HS-5 (cell line): Measurements from ENCODE around the gene TRIM47.

Experiments used
- DNase-seq: peaks from one replicate; pipeline ENCODE4 v3.0.0-alpha.2; 2012; ENCODE audit warnings: low read depth

The TRIM47 gene, protein sequence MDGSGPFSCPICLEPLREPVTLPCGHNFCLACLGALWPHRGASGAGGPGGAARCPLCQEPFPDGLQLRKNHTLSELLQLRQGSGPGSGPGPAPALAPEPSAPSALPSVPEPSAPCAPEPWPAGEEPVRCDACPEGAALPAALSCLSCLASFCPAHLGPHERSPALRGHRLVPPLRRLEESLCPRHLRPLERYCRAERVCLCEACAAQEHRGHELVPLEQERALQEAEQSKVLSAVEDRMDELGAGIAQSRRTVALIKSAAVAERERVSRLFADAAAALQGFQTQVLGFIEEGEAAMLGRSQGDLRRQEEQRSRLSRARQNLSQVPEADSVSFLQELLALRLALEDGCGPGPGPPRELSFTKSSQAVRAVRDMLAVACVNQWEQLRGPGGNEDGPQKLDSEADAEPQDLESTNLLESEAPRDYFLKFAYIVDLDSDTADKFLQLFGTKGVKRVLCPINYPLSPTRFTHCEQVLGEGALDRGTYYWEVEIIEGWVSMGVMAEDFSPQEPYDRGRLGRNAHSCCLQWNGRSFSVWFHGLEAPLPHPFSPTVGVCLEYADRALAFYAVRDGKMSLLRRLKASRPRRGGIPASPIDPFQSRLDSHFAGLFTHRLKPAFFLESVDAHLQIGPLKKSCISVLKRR

DNA sequence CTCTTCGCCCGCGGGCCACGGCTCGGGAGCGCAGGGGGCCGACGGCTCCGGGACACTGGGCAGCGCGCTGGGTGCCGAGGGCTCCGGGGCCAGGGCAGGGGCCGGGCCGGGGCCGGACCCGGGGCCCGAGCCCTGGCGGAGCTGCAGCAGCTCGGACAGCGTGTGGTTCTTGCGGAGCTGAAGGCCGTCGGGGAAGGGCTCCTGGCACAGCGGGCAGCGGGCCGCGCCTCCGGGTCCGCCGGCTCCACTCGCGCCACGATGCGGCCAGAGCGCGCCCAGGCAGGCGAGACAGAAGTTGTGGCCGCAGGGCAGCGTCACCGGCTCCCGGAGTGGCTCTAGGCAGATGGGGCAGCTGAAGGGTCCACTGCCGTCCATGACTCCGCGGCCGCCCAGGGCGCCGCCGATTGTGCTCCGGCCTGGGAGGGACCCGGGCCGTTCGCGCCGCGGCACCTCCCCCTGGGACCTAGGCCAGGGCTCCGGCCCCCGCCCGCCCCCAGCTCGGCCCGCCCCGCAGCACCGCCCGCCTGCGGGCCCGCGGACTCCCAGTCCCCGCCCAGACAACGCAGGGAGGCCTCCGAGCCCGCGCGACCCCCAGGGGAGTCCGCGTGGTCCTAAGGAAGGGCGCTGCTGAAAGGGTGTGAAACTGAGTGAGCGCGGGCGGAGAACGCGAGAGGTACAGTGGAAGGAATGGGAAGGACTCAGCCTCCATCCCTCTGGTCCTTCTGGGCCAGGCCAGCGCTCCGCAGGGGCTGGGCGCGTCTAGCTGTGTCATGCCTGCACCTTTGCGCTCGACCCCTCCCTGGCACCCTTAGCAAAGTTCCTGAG lies at the start of gene TRIM47:
Gene TRIM47, minus strand, starts transcription at position 408 of the 825 bp plus-strand sequence. Its CDS starts 33 bp downstream, at position 375.
- no peak for DNase-seq

DNA sequence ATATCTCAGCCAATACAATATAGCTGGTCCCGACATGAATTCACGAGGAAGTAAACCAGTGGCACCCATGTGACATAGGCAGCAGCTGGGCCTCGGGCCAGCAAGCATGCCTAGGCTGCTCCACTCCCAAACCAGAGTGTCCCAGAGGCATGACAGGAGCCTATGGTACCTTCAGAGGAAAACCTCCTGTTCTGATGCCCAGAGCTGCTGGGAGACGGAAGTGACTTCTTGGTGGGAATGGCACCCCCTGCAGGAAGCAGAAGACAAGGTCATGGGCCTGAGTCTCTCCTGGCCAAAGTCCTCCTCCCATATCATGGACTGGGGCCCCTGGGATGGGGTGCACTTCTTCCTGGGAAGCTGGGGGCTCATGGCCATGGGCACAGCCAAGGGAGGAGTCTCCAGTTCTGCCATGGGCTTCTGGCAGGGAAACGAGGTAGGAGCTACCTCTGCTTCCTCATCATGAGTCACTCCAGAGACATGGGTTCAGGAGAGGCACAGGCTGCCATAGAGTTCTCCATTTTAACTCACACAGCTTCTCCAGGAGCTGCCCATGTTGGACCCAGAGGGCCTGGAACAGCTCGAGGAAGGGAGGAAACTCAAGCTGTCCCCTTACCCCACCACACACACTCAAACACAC lies 49.0 kb upstream of the TRIM47 start:
- DNase-seq, result no peak

DNA sequence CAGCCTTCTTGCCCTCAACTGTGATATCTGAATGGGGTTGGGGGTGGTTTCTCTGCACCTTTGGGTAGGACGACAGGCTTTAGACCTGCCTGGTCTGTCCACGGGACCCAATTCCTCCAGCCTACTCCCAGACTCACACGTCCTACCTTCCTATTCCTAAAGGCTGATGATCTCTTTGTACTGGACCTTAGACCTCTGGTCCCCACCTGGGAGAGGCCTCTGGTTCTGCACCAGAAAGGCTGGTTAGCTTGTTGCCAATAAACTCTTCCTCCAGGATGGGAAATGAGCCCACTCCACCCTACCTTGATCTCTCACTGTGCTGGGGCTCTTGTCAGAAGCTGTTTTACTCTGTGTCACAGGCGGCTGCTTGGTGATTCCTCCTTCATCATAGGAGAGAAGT lies 48.1 kb upstream of the TRIM47 start:
- DNase-seq, result no peak

DNA sequence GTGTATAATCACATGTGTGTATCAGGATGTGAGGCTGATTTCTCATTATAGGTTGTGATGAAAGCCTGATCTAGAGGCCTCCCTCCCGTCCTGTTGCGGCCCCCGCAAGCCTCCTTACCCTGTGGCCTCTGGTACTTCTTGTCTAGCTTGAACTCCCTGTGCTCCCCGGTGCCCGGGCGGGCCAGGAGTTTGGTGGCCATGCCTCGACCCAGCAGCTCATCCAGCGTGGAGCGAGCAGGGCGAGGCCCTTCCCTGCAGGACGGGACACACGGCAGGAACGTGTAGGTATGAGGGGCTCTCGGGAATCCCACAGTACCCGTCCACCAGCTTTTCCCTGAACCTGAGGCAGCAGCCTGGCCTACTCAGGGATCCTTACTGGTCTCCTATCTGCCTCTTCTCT lies 47.5 kb upstream of the TRIM47 start:
- DNase-seq, result no peak

DNA sequence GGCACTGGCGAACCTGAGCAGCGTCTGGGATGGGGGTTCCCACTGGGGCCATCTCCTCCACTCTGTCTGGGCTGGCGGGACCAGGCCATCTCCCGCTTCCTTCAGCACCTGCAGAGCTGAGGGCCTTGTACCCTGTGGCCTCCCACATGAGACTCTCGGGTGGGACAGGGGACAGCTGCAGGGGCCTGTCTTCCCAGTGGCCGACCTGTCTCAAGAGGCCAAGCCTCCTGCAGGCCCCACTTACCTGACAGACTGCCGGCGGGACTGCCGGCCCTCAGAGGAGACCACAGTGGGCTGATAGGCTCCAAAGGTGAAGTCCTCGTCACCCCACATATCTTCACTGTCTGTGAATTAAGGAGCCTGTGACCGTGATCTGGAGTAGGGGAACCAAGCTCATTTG lies 46.7 kb upstream of the TRIM47 start:
- no peak for DNase-seq

DNA sequence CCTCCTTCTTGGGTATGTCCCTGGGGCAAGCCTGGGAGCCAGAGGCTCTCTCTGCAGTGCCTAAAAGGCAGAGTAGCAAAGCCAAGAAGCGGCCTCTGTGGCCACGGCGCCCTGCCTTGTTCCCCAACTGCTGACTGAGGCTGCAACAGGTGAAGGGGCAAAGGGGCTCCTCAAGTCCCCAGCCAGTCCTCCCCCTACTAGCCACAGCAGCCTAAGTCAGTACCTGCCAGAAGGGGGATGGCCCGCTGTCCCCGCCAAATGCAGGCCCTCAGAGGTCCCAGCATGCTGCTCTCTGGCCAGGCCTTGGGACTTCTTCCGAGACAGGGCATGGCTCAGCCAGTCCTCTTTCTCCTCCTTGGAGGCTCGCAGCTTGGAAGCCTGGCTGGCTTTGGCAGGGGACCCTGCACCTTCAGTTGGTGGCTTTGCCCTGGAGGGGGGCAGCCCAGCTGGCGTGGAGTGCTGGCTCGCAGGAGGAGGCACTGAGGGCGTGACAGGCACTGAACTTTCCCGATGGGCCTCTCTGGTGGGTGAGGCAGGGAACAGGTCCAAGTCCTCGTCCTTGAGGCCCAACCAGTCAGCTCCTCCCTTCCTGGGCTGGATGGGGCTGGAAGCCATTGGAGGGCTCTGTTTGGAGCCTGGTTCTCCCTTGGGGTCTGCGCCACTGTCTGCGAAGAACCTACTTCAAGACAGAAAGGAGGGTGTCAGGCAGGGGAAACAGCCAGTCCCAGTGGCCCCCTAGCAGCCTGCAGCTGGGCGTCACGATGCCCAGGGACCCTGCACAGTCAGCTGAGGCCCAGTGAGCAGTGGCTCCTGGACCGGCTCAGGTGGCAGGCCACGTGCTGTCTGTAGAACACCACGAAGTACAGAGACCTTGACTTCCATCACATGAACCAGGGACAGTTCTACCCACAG lies 44.8 kb upstream of the TRIM47 start:
- no peak for DNase-seq

DNA sequence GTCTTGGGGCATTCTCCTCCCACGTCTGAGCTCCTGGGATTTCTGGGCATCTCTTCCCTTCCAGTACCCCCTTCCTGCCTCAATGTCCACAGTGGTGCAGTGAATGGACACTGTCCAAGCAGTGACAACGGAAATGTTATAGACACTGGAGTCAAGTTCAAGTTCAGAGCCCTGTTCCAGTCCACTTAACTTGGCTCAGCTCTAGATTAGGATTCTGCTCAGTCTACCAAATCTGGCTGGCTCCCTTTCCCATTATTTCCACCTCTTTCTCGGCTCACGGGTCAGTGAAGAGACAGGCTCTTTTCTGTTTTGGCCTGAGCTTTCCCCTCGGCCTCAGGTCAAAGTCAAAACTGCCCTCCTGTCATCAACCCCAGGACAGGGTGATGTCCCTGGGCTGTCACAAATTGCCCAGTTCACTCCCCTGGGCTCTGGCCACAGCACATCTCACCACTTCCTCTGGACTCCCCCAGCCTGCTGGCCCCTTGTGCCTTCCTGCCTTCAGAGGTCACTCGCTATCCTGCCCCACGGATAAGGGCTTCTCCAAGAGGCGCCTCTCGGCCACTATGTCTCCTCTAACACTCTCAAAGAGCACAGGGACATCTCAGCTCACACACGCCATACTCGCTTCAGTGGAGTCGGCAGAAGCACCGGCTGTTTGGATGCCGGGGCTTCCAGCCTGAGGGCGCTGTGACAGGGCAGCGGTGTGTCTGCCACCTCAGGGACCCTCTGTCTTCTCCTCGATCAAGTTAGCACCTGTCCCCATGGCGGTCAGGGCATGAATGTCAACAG lies 44.0 kb upstream of the TRIM47 start:
- DNase-seq, result no peak

DNA sequence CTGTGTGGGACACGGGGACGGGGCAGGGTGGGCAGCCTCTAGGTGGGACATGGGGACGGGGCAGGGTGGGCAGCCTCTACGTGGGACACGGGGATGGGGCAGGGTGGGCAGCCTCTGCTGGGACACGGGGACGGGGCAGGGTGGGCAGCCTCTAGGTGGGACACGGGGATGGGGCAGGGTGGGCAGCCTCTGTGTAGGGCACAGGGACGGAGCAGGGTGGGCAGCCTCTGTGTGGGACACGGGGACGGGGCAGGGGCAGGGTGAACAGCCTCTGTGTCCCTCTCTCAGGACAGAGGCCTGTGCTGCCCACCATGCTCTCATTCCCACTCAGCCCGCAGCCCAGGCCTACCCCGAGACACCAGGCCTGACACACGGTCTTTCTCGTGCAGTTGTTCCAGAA lies 43.2 kb upstream of the TRIM47 start:
- no peak for DNase-seq

DNA sequence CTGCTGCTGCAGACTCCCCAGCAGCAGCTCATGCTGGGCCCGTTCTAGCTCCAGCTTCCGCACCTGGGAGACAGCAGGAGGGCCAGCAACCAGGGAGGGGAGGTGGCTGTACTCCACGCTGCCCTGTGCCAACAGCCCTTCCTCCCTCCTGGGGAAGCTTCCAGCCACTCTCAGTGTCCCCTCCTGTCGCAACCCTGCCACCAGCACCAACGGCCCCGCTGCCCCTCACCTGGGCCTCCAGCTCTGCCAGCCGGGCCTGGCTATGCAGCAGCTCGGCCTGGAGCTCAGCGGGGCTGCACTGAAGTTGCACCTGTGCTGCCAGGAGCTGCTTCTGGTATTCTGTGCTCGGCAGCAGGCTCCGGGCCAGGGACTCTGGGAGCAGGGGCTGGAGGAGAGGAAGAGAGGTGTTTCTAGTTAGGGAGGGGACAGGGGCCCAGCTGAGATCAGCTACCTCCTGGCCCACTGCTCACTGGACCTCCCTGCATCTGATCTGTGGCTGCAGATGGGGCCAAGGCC lies 41.7 kb upstream of the TRIM47 start:
- DNase-seq, result no peak

DNA sequence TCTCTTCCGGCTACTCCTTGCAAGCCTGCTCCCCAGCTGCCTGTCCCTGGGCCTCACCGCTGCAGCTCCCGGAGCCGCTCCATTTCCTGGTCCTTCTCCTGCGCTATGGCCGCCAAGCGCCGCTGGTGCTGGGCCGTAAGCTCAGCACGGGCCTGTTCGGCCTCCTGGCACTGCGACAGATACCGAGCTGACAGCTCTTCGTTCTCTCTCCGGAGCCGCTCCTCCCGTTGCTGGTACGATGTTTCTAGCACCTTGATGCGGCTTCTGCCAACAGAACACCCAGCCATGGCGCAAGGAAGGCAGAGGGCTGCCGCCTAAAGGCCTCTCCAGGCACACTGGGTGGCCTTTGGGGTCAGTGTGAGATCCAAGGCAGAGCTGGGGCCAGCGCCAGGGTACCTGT lies 41.2 kb upstream of the TRIM47 start:
- DNase-seq, result no peak

DNA sequence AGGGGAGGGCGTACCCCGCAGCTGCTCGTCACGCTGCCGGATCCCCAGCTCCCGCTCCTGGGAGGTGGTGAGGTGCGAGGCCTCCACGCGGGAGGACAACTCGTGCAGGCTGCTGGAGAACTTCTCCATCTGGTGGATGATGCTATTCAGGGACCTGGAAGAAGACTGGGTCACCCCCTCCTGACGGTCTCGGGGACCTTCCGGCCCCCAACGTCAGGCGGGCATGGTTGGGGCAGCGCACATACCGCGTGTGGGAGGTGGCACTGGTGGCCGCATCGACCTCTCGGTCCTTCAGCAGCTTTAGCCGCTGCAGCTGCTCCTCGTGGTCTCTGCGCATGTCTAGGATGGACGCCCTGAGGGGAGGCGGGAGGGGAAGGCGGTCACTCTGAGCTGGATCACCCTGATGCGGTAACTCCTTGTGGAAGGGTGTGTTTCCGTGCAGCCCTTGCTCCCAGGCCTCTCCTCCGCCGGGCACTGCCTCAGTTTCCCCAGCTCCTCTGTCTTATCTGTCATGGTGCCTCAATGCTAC lies 39.6 kb upstream of the TRIM47 start:
- DNase-seq, result no peak

DNA sequence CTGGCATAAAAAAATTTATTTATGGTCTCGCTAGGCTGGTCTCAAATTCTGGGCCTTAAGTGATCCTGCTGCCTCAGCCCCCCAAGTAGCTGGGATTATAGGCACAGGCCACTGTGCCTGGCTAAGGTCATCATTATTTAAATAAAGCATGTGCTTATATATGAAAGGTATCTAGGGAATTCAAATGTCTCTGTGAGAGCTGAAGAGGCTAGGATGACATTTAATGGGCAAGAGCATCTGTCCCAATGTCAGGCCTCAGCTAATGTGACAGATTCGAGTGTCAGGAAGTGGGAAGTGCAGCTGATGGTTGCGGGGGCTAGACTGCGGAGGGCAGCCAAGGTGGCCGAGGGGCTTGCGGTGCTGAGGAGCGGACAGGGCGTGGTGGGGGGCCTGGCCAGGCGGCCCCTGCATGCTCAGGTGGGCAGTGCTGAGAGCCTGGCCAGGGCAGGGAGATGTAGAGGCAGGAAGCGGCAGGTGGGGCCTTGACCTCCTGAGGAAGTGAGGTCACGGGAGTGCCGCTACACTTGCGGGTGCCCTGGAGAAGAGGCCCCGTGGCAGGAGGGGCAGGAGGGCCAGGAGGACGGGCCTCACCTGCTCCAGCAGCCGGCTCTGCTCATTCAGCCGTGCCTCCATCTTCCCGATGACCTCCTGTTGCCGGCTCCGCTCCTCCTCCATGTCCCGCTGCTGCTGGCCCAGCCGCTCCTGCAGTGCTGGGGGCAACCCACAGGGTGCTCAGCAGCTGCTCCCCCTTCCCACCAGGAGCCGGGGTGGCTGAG lies 38.9 kb upstream of the TRIM47 start:
- no peak for DNase-seq

DNA sequence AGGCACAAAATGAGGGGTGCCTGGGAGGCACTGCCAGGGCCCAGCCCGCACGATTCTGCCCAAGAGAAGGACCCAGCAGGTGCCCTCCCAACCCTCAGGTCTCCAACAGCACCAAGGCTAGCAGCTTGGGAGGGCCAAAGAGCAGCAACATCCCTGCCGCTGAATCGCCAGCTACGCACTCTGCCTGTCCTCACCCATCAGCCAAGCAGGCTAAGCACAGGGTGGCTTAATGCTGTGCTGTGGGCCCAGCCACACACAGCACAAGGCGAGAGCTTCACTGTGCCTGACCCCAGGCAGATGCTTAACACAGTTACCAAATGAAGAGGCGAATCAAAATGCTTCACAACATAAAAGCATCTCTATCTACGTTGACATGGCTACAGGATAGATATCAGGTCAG lies 36.9 kb upstream of the TRIM47 start:
- no peak for DNase-seq

DNA sequence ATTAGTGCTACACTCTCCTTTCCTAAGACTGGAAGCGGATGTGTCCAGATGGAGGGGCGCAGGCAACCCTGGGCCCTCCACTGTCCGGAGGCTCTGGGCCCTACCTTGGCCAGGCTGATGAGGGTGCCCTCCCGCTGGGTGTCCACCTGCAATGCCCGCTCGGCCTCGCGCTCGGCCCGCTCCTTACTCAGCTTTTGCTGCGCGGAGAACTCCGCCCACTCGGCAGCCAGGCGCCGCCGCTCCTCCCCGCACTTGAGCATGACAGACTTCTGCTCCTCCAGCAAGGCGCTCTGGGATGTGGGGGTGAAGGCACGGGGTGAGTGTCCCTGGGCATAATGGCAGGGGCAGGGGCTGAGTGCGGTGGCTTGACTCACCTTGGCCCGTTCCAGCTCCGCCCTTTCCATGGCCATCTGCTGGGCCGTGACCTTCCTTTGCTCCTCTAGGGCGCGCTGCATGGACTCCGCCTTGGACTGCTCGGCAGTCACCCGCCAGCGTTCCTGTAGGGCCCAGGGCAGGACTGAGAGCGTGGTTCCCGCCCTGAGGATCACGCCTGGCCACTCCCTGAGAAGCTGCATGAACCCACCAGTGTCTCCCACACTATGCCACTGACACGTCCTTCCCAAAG lies 36.4 kb upstream of the TRIM47 start:
- DNase-seq, result no peak

DNA sequence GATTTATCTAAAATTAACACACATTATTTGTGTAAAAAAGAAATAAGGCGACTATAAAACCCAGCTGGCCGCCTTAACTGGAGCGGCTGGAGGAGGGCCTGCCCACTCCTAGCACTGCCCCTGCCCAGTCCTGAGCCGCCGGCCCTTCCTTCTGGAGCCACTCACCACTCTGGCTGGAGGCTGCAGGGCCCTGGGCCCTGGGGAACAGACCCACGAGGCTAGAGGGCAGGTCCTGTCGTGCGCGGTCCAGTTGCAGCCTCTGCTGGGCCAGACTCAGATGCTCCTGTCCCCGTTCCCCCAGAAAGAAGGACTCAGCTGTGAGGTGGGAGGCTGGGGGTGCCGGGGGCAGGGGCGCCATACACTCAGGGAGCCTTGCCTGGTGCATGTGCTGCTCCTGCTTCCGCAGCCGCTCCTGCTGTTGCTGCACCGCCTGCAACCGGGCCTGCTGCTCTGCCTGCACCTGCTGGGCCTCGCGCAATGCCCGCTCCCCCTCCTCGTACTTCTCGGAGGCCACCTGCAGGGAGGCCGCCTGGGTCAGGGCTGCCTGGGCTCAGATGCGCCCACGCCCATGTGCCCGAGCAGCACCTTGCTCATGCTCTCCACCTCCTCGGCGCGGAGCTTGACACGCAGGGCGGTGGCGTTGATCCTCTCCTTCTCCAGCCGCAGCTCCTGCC lies 35.3 kb upstream of the TRIM47 start:
- DNase-seq, result no peak

DNA sequence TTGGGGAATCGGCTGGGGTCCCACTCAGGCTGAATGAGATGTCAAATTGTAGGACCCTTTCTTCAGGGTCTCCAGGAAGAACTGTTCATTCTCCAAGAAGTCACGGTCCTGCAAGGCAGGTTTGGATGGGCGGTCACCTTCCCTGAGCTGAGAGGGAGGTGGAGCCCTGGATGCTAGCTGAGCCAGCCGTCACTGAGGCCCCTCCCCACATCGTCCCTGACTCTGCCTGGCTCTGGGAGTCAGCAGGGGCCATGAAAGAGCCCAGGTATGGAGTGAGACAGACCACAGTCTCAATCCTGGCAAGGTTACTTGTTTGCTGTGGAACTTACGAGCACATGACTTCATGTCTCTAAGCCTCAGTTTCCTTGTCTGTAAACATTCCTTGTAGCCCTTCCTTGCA lies 32.3 kb upstream of the TRIM47 start:
- no peak for DNase-seq

DNA sequence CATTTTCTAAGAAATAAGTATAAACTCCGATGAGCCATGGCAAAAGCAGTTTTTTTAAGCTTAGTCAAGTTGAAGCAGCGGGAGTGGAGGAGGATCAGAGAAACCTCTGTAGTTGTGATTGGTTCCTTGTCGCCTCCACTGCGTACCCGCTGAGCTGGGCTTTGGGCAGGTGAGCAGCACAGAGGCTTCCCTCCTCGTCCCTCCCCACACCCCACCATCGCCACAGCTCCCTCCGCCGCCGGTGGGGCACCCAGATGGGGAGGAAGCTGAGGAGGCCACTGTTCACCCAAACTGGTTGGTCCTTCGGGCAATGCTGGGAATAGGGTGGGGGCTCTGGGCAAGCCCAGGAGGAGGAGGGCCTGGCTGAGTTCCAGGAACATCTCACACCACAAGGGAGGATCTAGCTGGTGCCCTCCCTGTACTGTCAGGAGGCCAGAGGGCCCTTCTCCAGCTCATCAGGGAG lies 31.5 kb upstream of the TRIM47 start:
- DNase-seq, result no peak
